Hematopoietic multipotent progenitor cell treated with erythropoietin and hydrocortisone succinate and interleukin-3 and kit ligand, for 15 days (in vitro differentiated cells): ENCODE data around the gene EGFL8.

ENCODE experiments used
- DNase-seq: peaks from one replicate; pipeline ENCODE4 v3.0.0-alpha.2; 2015; ENCODE audit warnings: low spot score

Gene EGFL8

DNA sequence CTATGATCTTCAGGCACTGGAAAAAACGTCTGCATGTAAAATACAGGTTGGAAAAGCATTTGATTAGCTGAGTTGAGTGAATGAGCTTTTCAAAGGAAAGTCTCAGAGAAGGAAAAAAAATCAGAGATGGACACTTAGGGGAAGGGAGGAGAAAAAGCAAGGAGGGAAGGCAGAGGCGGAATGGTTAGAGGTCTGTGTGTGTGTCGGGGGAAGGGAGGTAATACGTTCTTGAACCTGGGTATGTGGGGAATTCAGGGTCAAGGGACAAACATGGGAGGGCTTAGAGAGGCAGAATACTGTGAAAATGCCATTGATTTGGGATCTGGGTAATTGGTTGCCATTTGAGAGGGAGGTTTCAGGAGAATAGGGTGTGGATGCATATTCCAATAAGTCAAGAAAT is 17.7 kb upstream of the EGFL8 start:
- DNase-seq: no peak

DNA sequence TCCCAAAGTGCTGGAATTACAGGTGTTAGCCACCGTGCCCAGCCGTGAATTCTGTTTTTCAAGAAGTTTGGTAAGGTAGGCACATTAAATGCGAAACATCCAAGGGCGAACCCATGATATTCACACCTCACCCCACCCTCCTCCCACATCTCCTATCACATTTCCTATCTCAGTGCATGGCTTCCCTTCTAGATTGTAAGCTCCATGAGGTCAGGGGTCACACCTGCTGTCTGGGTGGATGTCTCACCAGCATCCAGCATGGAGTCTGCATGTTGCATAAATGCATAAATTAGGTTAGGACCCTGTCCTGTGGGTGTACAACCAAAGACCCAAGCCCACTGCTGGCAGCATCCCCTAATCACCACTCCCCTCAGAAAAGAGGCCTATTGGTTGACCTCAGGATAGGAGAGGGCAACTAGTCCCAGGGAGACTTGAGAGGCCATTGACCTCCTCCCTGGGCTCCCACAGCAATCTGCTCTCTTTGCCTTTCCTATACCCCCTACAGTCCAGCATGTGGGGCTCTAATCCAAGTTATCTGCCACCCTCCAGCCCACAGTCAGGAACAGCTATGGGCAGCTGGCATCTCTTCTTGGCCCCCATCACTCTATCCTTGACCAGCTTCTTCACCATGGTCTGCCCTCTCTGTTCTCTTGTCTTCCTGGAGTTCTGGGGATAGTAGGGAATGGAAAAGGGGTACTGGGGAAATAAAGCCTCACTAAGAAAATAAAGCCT is 16.8 kb upstream of the EGFL8 start:
- DNase-seq: peak; percentile 40

DNA sequence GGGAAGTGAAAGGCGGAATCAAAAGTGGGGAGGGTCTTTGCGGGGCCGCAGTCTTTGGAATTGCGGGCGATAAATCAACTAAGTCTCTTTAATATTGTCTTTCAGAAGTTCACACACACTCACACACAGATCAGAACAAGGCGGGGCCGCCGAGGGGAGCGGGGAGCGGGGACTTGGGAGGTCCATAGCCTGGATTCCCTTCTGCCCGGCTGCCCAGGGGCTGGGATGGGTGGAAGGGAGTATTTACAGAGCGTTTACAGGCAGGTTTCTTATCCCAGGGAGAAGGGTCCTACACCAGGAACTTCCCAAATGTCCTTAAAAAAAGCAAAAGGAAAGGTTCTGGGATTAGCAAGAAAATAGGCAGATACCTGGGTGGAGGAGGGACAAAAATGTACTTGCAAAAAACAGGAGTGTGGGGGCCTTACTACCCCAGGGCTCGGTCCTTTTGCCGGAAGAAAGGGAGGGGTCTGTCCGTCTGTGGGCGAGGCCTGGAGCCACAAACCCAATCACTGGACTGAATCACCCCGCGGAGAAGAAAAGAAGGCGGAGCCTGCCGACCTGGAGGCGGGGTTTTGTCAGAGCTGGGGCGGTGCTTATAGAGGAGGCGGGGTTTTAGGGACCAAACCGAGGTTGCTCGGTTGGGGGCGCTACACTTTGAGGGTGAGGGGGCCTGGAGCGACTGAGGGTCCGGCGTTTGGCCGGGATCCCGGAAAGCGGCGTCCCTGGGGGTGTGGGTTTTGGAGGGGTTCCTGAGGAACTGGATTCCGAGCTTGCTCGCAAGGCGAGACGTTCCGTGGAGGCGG is 15.9 kb upstream of the EGFL8 start:
- DNase-seq: peak; percentile 79

DNA sequence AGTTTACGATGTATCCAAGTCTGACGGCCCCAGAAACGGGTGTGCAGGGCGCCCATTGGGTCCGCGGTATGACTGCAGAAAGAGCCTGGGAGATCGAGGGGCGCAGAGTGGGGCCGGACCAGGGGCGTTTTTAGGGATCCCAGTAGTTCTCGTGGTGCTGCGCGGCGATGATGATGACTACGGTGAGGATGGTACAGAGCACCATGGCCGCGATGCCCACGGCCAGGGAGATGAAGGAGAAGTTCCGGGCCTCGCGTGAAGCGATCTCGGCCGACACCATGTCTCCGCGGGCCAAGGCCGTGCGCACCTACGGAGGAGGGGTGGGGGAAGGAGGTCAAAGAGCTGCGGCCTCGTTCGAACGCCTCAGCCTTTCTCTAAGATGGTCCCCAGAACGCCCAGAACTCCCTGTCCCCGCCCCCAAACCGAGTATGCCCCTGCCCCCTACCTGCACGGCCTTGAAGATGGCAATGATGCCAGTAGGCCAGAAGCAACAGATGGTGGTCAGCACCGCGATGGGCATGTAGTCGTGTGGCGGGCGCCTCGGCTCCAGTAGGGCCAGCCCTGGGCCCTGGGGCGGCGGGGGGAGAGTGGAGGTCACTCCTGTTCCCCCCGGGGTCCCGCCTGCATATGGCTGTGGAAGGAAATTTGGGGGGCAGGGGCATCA is 15.2 kb upstream of the EGFL8 start:
- no peak for DNase-seq

DNA sequence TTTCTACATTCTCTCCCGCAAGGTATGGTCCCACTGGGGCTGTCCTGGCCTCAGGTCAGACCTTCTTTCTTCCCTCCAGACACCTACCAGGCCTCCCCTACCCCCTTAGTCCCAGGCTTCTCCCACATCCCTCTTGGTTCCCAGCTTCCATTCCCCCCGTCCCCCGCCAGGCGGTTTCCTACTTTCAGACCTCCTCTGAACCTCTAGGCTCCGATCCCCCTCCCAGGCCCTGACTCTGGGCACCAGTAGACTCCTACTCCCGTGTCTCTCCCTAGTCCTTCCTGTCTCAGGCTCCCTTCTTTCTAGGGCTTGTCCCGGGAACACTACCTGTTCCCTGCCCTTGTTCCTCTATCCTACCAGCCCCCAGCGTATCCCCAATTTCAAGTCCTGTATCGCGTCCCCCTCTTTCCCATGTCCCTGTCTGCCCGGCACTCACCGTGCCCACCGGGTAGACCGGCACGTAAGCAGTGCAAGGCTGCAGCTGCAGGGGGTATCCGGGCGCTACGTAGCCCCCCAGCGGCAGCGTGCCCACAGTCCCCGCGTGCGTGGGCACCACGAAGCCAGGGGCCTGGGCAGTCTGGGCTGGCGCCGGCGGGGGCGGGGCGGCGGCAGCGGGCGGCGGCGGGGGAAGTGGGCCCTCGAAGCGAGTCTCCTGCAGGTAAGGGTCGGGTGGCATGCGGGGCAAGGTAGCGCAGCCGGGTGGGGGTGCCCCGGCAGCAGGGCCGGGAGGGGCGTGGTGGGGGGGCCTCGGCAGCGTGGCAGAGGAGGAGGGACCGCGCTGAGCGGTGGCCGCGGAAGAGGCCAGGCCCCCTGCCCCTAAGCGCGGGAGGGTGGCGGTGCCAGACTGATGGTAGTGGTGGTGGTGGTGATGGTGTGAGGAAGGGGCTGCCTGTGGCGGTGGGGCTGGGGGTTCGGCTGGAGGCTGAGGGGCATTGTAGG is 14.2 kb upstream of the EGFL8 start:
- no peak for DNase-seq

DNA sequence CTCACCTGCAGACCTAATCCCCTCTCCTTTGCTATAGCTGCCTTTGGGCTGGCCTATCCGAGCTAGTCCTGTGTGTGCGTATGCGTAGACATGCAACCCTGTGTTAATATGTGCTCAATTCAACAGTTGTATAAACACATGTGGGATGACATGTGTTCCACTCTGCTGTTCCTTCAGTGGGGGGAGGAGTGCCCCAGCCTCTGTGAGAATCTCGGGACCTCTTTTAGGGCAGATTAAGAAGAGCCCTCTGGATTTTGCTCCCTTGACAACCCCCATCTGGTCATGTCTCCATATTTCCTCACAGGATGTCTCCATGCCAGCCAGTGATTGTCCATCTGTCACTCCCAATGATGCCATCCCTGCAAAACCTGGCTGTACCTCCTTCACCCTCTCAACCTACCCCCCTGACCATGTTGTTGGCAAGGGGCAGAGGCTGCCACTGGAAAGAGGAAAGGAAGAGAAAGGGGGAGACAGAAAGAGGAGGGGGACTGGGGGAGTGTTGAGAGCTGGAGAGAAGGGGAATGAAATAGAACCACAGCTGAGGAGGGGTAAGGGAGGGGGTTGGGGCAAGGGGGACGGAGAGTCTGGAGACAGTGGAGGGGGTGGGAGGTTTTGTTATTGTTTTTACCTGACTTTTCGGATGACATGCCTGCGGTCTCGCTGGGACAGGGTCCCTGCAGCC is 13.1 kb upstream of the EGFL8 start:
- DNase-seq: no peak

DNA sequence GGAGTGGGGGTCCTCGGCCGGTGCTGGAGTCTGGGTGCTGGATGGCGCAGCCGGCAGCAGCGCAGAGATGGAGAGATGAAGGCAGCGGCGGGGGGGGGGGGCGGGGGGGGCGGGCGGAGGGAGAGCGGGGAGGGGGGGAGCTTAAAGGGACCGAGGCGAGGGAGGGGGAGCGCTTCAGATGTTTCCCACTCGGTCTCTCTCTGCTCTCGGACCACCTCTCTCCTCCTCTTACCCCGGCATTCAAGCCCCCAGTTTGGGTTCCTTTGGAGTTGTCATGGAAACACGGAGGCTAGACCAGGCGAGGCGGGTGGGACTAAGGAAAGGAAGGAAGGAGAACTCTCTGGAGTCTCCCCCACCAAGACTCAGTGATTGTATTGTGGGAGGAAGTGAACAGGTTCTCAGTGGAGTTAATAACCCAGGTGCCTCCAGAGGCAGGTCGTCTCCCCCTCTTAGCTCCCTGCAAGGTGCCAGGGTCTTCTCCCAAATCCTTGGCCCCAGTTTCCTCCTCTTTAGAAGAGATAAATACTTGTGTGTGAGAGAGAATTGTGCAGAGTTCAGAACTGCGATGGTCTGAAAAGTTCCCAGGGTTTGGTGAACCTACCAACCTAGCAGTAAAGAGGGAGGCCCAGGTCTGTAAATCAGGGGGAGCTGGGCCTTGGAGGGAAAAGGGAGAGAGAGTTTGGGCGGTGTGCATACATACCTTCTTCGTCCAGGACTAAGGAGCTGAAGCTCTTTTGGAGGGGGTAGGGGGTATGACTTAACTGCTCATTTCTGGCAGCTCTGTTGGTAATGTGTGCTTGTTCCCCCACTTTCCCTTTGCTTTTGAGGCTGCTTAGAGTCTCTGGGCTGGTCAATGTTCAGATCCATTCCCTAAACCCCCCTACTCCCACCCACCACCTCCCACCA is 12.3 kb upstream of the EGFL8 start, which contains the start of gene PRRT1:
TSS of gene PRRT1 (minus strand) at position 77 of the 906 bp plus-strand sequence. CDS start 112 bp downstream, outside the sequence.
- DNase-seq: no peak

DNA sequence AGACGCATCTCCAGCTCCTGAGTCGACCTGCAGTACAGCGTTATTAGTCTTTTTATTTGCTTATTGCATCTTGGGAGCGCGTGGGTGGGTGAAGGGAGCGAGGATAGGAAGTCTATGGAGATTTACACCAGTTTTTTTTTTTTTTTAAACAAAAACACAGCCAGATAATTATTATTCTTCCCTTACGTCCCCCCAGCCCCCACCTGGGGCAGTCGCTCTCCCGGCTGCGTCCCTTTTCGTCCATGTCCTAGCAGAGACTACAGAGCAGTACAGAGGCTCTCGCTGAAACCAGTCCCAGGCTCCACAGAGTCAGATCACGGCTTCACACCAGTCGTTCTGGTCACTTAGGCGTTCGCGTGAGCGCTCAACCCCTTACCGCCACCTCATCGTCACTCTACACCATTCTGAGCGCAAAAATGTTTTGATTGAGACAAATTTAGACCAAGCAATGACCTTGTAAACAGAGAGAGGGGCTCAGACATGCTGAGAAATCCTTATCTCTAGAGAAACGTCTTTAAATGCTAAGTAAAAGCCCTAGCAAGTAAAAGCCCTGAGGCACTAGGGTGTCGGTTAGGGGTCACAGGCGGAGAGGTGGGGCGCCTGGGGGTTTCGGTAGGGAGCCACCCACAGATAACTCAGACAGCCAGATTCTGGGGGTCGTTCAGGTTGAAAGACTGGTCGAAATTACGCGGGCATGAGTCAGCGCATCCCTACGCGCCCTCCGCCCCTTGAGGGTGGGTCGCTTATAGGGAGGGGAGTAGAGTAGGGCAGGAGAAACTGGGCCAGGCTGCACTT is 11.4 kb upstream of the EGFL8 start:
- DNase-seq: no peak

DNA sequence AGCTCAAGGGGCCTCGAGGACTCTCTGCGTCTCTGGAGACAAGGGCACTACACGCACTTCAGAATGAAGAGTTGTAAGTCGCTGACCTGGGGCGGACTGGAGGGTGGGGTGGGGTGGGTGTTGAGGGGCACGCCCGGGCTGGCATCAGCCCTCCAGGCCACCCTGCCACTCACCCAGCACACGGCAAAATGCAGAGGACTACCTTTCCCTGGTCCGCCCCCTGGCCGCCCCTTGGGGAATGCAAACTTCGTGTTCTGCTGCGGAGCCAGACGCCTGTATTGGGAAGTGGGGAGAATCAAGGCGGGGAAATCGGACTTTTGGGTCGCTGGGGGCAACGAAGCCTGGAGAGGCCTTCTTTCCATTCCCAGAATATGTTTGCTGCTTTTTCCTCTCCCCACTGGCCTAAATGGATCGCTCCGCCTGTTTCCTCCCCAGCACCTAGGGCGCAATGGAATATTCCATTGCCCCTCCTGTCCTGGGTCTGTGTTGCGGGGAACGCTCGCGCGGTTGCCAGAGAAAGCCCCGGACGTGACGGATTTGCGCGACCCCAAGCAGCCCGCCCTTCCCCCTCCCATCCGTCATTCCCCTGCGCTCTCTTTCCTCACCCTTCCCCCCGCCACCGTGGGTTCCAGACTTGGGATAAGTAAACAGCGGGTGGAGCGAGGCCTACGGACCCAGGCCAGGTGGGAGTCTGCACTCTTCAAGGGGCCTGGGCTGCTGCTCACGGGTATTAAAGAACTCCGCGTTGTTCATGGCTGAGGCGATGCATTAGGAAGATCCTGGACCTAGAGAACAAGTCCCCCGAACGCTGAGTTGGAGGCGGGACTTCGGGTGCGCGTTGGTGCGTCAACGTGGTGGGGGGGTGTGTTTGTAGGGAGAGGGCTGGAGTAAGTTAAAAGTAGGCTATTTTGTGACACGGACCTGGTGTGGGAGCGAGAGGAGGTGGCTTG is 10.6 kb upstream of the EGFL8 start, which contains the start of gene PPT2:
TSS of gene PPT2 (plus strand) at position 578 of the 950 bp plus-strand sequence. CDS start 454 bp downstream, outside the sequence.
- DNase-seq: peak; percentile 87

DNA sequence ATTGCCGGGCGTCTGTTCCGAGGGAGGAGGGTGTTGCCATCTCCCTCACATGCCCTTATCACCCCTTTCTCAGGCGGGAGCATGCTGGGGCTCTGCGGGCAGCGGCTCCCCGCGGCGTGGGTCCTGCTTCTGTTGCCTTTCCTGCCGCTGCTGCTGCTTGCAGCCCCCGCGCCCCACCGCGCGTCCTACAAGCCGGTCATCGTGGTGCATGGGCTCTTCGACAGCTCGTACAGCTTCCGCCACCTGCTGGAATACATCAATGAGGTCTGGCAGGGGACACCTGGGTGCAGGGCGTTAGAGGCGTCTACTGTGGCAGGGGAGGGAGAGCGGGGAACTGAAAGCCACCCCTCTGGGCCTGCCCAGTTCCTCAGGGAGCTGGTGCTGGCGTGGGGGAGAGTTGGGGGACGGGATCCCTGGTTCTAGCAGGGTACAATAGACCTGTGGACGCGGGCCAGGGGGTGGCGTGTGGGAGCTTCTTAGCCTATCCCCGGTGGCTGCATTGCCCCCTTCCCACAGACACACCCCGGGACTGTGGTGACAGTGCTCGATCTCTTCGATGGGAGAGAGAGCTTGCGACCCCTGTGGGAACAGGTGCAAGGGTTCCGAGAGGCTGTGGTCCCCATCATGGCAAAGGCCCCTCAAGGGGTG is 9.8 kb upstream of the EGFL8 start:
- DNase-seq: no peak

DNA sequence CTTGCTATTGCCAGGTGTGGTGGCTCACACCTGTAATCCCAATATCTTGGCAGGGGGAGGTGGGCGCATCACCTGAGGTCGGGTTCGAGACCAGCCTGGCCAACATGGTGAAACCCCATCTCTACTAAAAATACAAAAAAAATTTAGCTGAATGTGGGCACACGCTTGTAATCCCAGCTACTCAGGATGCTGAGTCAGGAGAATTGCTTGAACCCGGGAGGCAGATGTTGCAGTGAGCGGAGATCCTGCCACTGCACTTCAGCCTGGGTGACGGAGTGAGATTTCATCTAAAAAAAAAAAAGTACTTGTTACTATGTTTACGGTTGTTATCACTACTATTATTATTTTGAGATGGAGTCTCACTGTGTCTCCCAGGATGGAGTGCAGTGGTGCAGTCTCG is 7.5 kb upstream of the EGFL8 start:
- no peak for DNase-seq

DNA sequence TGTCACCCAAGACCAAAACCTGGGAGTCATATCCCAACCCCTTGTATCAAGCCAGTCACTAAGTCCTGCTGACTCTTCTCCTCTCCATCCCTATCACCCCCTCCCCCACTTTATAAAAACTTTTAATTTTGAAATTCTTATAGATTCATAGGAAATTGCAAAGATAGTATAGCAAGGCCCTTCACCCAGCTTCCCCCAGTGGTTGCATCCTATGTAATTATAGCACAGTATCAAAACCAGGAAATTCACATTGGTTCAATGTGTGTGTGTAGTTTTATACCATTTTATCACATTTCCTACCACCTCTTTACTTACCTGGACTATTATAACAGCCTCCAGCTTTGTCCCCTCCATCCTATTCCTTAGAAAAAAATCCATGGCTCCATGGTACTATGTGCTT is 6.3 kb upstream of the EGFL8 start:
- no peak for DNase-seq

DNA sequence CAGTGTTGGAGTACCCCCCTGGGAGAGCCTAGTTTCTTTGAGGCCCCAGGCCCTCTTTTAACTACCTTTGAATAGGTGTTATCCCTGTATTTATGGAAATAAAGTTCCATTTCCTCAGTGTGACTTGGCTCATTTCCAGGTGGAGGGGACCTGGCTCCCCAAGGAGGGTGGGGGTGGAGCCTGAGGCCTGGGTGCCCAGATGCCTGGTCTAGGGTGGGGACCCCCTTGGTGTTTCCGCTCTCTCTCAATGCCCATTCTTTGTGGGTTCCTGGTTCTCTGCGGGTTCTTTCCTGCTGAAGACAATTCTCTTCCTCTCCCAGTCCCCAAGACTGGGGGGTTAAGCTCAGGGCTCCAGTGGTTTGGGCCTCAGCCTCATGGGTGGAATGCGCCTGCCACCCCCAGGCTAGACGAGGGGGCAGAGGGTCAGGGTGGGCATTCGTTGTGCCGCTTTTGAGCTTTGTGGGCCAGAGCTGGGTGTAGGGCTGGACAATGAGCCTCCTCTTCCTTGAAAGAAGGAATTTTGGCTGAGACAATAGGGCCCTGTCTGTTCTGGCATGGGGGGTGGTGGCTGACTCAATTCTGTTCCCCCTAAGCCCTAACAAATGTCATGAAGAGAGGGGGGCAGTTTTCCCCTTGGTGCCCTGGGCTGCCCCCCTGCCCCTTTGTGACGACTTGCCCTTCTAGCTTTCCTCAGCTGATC is 686 bp upstream of the EGFL8 start:
- DNase-seq: no peak

DNA sequence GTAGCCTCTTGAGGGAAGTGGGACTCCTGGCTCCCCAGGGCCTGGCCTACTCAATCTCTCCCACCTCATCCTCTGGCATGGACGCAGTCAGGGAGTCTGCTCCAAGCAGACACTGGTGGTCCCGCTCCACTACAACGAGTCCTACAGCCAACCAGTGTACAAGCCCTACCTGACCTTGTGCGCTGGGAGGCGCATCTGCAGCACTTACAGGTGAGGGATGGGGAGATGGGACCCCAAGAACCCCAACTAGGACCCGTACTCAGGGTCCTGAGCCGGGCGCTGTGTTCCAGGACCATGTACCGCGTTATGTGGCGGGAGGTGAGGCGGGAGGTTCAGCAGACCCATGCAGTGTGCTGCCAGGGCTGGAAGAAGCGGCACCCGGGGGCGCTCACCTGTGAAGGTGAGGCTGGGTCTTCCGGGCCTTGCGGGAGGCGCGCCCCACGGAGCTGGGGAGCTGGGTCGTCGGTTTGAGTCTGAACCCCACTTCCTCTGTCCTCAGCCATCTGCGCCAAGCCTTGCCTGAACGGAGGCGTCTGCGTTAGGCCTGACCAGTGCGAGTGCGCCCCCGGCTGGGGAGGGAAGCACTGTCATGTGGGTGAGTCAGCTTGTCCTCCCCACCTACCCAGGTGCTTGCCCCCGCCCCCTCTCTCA is 2.1 kb downstream of the EGFL8 start:
- no peak for DNase-seq

DNA sequence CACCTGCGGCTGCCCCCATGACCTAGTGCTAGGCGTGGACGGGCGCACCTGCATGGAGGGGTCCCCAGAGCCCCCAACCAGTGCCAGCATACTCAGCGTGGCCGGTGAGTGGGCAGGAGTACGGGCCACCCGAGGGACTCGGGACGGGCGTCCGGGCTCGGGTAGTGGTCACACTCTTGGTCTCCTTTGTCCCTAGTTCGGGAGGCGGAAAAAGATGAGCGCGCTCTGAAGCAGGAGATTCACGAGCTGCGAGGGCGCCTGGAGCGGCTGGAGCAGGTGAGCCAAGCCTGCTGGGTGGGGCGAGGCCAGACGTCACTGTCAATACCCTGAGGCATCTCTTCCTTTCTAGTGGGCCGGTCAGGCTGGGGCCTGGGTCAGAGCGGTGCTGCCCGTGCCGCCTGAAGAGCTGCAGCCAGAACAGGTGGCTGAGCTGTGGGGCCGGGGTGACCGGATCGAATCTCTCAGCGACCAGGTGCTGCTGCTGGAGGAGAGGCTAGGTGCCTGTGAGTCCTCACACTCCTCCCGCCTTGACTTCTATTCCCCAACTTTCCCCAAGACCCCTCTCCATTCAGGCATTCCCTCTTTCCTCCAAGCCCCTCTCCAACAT is 2.9 kb downstream of the EGFL8 start:
- no peak for DNase-seq

DNA sequence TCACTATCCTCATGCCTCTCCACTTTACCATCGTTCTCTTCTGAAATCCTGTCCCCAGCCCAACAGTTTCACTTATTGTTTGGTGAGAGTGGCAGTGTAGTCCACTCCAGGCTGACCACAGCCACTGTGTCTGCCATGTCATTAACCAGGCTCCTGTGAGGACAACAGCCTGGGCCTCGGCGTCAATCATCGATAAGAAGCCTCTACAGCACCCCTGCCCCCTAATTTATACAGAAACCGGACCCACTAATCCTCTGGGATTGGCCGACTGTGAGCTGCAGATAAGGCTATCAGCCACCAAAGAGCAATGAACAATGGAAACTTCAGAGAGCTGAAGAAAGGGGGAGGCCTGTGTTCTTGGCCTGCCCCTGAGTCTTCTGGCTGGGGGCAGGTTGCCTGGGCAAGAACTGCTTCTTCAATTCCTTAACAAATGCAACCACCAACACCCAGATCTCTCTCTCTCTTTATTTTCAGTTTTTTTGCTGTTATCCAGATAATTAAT is 3.4 kb downstream of the EGFL8 start:
- DNase-seq: no peak
